ENCODE results near the gene HES6.

- no peak for TF ChIP-seq EZH2 (IDR thresholded peaks at IDR 0.05; ENCODE audit: borderline replicate concordance, low read depth, low read length, poor library complexity, severe bottlenecking)
- no peak for TF ChIP-seq CTCF (conservative IDR thresholded peaks at IDR 0.05; ENCODE audit: low read depth, low read length)
Observed at GRCh38 chr2:238203973-238204683, 35.7 kb downstream of the HES6 start.
